GM19468 (cell line): ENCODE measurements around the gene IDH3A.

Experiments used
- ATAC-seq: cut with Tn5 transposase; IDR thresholded peaks from one replicate; pipeline ENCODE4 v1.9.1; 2021; ENCODE audit warnings: mild to moderate bottlenecking, moderate library complexity, moderate number of reproducible peaks; ENCODE audit not compliant: unreplicated experiment; ENCODE audit errors: extremely low read depth

The IDH3A gene

GRCh38 chr15:78212546-78213424 is 63.6 kb downstream of the IDH3A start:
- ATAC-seq: no peak

- ATAC-seq: no peak
Observed at GRCh38 chr15:78213425-78213750, 64.2 kb downstream of the IDH3A start.

- no peak for ATAC-seq
Observed at GRCh38 chr15:78213956-78214355, 64.8 kb downstream of the IDH3A start.

GRCh38 chr15:78216276-78217104 is 67.3 kb downstream of the IDH3A start:
- ATAC-seq: no peak

GRCh38 chr15:78220713-78221112 is 71.6 kb downstream of the IDH3A start:
- ATAC-seq: no peak
